Stomach smooth muscle (tissue), 2 donors: ENCODE data around the gene PCID2.
A peak's percentile ranks its signal among the peaks of the same experiment; 100 is the strongest.

Experiments
- H3K27ac ChIP-seq: one replicate; pipeline ENCODE4 v1.7.0; 2013; ENCODE audit warnings: mild to moderate bottlenecking, low read length, inconsistent platforms
- H3K27me3 ChIP-seq, 2 donors: one replicate each; pipeline ENCODE4 v1.7.0; 2013; ENCODE audit warnings: low read length in 2 of 2; ENCODE audit not compliant: insufficient read depth in 2 of 2, control insufficient read depth in 1 of 2
- H3K36me3 ChIP-seq, 2 donors: one replicate each; pipeline ENCODE4 v1.7.0; 2013; ENCODE audit warnings: low read length in 2 of 2; ENCODE audit not compliant: control insufficient read depth in 2 of 2, insufficient read depth in 2 of 2
- H3K4me1 ChIP-seq: one replicate; pipeline ENCODE4 v1.7.0; 2013; ENCODE audit warnings: low read length; ENCODE audit not compliant: control insufficient read depth, insufficient read depth
- H3K4me3 ChIP-seq, 2 donors: one replicate each; pipeline ENCODE4 v1.7.0; 2013; ENCODE audit warnings: low read length in 2 of 2
- H3K9ac ChIP-seq, 2 donors: one replicate each; pipeline ENCODE4 v1.7.0; 2013; ENCODE audit warnings: low read length in 2 of 2, mild to moderate bottlenecking in 1 of 2
- H3K9me3 ChIP-seq, 2 donors: one replicate each; pipeline ENCODE4 v1.7.0; 2013; ENCODE audit warnings: low read length in 2 of 2; ENCODE audit not compliant: control insufficient read depth in 2 of 2
- donor health status: healthy.
- donor health status: Pancreatic carcinoma.

The PCID2 gene

GRCh38 chr13:113204378-113204734, 4.1 kb downstream of the PCID2 start:
- H3K4me3 ChIP-seq, result peak overlapping the region in 1 of 2 donors; percentile 29

GRCh38 chr13:113203507-113204377, 4.7 kb downstream of the PCID2 start:
- Histone ChIP-seq H3K27me3 (no peaks in the 10 kb centered on the region), H3K9ac (peak overlapping the region in 1 of 2 donors; percentile 55), H3K36me3 (peaks cover 11 to 16% of the 10 kb centered on the region in 2 donors), H3K4me3 (peak overlapping the region in 1 of 2 donors; percentile 29), H3K9me3 (no peaks in the 10 kb centered on the region), H3K27ac (peak overlapping the region; percentile 80), H3K4me1 (peaks cover 49% of the 10 kb centered on the region)

More at GRCh38 chr13:113204378-113204734, 4.1 kb downstream of the PCID2 start:
- Histone ChIP-seq H3K36me3 (peaks cover 10 to 12% of the 10 kb centered on the region in 2 donors), H3K4me1 (peaks cover 49% of the 10 kb centered on the region), H3K9me3 (no peaks in the 10 kb centered on the region), H3K27ac (peak overlapping the region; percentile 80), H3K27me3 (no peaks in the 10 kb centered on the region), H3K9ac (peak overlapping the region in 1 of 2 donors; percentile 21)

GRCh38 chr13:113202912-113203311, 5.6 kb downstream of the PCID2 start:
- no peak overlapping the region for H3K4me3 ChIP-seq
- H3K4me1 ChIP-seq, result peaks cover 47% of the 10 kb centered on the region
- H3K27me3 ChIP-seq, result no peaks in the 10 kb centered on the region
- peak overlapping the region; percentile 80 for H3K27ac ChIP-seq
- H3K9ac ChIP-seq, result no peak overlapping the region
- no peaks in the 10 kb centered on the region for H3K9me3 ChIP-seq
- peaks cover 16 to 23% of the 10 kb centered on the region in 2 donors for H3K36me3 ChIP-seq

- peaks cover 39% of the 10 kb centered on the region for H3K4me1 ChIP-seq
Observed at GRCh38 chr13:113201815-113202214, 6.7 kb downstream of the PCID2 start.

GRCh38 chr13:113196970-113197737, 11.3 kb downstream of the PCID2 start:
- Histone ChIP-seq H3K4me1 (no peaks in the 10 kb centered on the region), H3K27ac (no peak overlapping the region), H3K9me3 (no peaks in the 10 kb centered on the region), H3K4me3 (no peak overlapping the region), H3K27me3 (no peaks in the 10 kb centered on the region), H3K36me3 (peaks cover 53 to 61% of the 10 kb centered on the region in 2 donors), H3K9ac (no peak overlapping the region)

More at GRCh38 chr13:113201815-113202214, 6.7 kb downstream of the PCID2 start:
- H3K4me3 ChIP-seq, result no peak overlapping the region
- no peak overlapping the region for H3K27ac ChIP-seq
- no peaks in the 10 kb centered on the region for H3K27me3 ChIP-seq
- H3K9me3 ChIP-seq, result no peaks in the 10 kb centered on the region
- peaks cover 27 to 34% of the 10 kb centered on the region in 2 donors for H3K36me3 ChIP-seq
- H3K9ac ChIP-seq, result no peak overlapping the region

- no peak overlapping the region for H3K27ac ChIP-seq
- H3K9me3 ChIP-seq, result no peaks in the 10 kb centered on the region
- H3K4me1 ChIP-seq, result no peaks in the 10 kb centered on the region
- H3K36me3 ChIP-seq, result peaks cover 60 to 75% of the 10 kb centered on the region in 2 donors
- H3K27me3 ChIP-seq, result no peaks in the 10 kb centered on the region
- no peak overlapping the region for H3K9ac ChIP-seq
- H3K4me3 ChIP-seq, result no peak overlapping the region
Observed at GRCh38 chr13:113195360-113195759, 13.1 kb downstream of the PCID2 start.

GRCh38 chr13:113192902-113193301, 15.6 kb downstream of the PCID2 start:
- no peaks in the 10 kb centered on the region for H3K9me3 ChIP-seq
- H3K9ac ChIP-seq, result peak overlapping the region in 1 of 2 donors; percentile 5
- H3K4me3 ChIP-seq, result no peak overlapping the region
- no peak overlapping the region for H3K27ac ChIP-seq
- no peaks in the 10 kb centered on the region for H3K27me3 ChIP-seq
- no peaks in the 10 kb centered on the region for H3K4me1 ChIP-seq
- H3K36me3 ChIP-seq, result peaks cover 59 to 72% of the 10 kb centered on the region in 2 donors

GRCh38 chr13:113192279-113192678, 16.2 kb downstream of the PCID2 start:
- H3K4me3 ChIP-seq, result no peak overlapping the region
- H3K27ac ChIP-seq, result no peak overlapping the region
- no peaks in the 10 kb centered on the region for H3K9me3 ChIP-seq
- no peaks in the 10 kb centered on the region for H3K4me1 ChIP-seq
- H3K27me3 ChIP-seq, result no peaks in the 10 kb centered on the region
- peaks cover 55 to 68% of the 10 kb centered on the region in 2 donors for H3K36me3 ChIP-seq
- H3K9ac ChIP-seq, result no peak overlapping the region

- H3K27ac ChIP-seq, result no peak overlapping the region
- H3K27me3 ChIP-seq, result no peaks in the 10 kb centered on the region
- no peaks in the 10 kb centered on the region for H3K4me1 ChIP-seq
- H3K36me3 ChIP-seq, result peaks cover 41 to 65% of the 10 kb centered on the region in 2 donors
- no peak overlapping the region for H3K4me3 ChIP-seq
- H3K9ac ChIP-seq, result no peak overlapping the region
- no peaks in the 10 kb centered on the region for H3K9me3 ChIP-seq
Observed at GRCh38 chr13:113190181-113190580, 18.3 kb downstream of the PCID2 start.

GRCh38 chr13:113187883-113188665, 20.4 kb downstream of the PCID2 start:
- no peaks in the 10 kb centered on the region for H3K27me3 ChIP-seq
- no peak overlapping the region for H3K9ac ChIP-seq
- no peaks in the 10 kb centered on the region for H3K4me1 ChIP-seq
- H3K4me3 ChIP-seq, result no peak overlapping the region
- no peaks in the 10 kb centered on the region for H3K9me3 ChIP-seq
- H3K27ac ChIP-seq, result no peak overlapping the region
- peaks cover 41 to 61% of the 10 kb centered on the region in 2 donors for H3K36me3 ChIP-seq
